Activated naive CD8-positive, alpha-beta T cell (primary cell): ENCODE results near the gene VILL.

Experiments
- H3K27ac Mint-ChIP-seq: one replicate; pipeline ENCODE4 v1.8.0; 2021; ENCODE audit warnings: mixed read lengths
- H3K27me3 Mint-ChIP-seq: one replicate; pipeline ENCODE4 v1.8.0; 2021; ENCODE audit warnings: mixed read lengths
- H3K36me3 Mint-ChIP-seq: one replicate; pipeline ENCODE4 v1.8.0; 2021; ENCODE audit warnings: mixed read lengths
- H3K4me1 Mint-ChIP-seq: one replicate; pipeline ENCODE4 v1.8.0; 2021; ENCODE audit warnings: low read depth, mixed read lengths
- H3K4me3 Mint-ChIP-seq: one replicate; pipeline ENCODE4 v1.8.0; 2021; ENCODE audit warnings: mild to moderate bottlenecking, mixed read lengths
- H3K9me3 Mint-ChIP-seq: one replicate; pipeline ENCODE4 v1.8.0; 2021; ENCODE audit warnings: low read depth, mixed read lengths

The VILL gene

DNA sequence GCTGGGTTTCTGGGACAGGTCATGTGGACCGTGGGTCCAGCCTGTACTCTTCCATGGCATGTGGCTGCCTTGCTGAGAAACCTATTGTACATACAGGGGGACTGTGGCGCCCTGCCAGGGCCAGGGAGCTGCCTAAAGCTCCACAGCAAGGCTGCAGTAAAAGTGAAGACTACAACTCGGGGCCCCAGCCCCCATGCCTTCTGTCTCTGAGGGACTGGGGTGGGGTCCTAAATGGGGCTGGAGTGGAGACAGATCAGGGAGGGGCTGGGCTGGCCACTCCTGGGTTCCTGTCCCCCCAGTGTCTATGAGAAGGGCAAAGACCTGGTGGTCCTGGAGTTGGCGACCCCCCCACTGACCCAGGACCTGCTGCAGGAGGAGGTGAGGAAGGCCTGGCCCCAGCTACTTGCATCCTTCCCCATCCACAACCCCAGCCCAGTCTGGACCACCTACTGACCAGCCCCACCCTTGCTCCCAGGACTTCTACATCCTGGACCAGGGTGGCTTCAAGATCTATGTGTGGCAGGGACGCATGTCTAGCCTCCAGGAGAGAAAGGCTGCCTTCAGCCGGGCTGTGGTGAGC, 7.3 kb downstream of the VILL start:
- Mint-ChIP-seq H3K9me3 (peaks cover 3% of the 10 kb centered on the region), H3K4me3 (peak overlapping the region; percentile 81), H3K27ac (peak overlapping the region; percentile 96), H3K4me1 (peaks cover 54% of the 10 kb centered on the region), H3K27me3 (no peaks in the 10 kb centered on the region), H3K36me3 (peaks cover 10% of the 10 kb centered on the region)

GRCh38 chr3:37999836-38000235, 9.2 kb downstream of the VILL start:
- Mint-ChIP-seq H3K27me3 (no peaks in the 10 kb centered on the region), H3K4me1 (peaks cover 50% of the 10 kb centered on the region), H3K9me3 (peaks cover 3% of the 10 kb centered on the region), H3K36me3 (peaks cover 10% of the 10 kb centered on the region), H3K4me3 (peak overlapping the region; percentile 33), H3K27ac (peak overlapping the region; percentile 29)

- Mint-ChIP-seq H3K9me3 (peaks cover 3% of the 10 kb centered on the region), H3K36me3 (peaks cover 9% of the 10 kb centered on the region), H3K4me3 (no peak overlapping the region), H3K4me1 (peaks cover 45% of the 10 kb centered on the region), H3K27ac (no peak overlapping the region), H3K27me3 (no peaks in the 10 kb centered on the region)
Observed at GRCh38 chr3:38000242-38000916, 9.8 kb downstream of the VILL start.

DNA sequence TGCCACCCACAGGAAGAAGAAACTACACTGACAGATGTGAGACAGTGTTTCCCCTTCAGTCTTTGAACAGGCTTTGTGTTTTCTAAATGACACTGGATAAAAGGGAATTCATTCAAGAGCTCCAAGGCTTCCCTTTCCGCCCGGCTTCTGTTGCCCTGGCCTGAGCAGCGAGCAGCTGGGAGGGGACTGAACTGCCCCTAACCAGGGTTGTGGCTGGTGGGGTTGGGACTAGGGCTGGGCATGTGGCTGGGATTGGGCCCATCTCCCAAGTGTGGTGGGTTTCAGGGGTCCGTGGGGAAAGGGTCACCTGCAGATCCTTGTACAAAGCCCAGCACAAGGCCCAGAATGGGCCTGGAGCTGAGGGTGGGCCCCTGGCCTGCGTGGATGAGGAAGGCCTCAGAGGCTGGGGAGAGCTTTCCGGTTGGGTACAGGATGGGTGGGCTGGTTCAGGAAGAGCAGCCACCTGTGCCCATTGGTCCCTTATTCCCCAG, 10.4 kb downstream of the VILL start:
- peaks cover 10% of the 10 kb centered on the region for H3K36me3 Mint-ChIP-seq
- H3K4me1 Mint-ChIP-seq, result peaks cover 39% of the 10 kb centered on the region
- H3K9me3 Mint-ChIP-seq, result peaks cover 3% of the 10 kb centered on the region
- no peak overlapping the region for H3K4me3 Mint-ChIP-seq
- no peak overlapping the region for H3K27ac Mint-ChIP-seq
- H3K27me3 Mint-ChIP-seq, result no peaks in the 10 kb centered on the region

DNA sequence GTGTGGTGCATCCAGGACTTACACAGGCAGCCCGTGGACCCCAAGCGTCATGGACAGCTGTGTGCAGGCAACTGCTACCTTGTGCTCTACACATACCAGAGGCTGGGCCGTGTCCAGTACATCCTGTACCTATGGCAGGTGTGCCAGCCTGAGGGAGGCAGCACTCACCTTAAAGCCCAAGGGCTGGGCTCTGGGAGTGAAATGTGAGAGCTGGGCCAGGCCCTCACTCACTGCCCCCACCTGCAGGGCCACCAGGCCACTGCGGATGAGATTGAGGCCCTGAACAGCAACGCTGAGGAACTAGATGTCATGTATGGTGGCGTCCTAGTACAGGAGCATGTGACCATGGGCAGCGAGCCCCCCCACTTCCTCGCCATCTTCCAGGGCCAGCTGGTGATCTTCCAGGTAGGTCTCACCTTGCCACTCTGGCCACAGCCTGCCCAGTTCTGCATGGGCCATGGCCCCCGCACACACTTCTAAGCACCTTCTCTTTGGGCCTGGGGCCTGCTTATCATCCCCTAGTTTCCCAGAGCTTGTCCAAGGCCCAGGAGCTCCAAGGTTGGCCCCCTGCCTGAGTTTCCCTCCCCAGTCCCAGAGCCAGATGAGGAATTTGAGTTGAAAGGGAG, 11.0 kb downstream of the VILL start:
- Mint-ChIP-seq H3K27me3 (no peaks in the 10 kb centered on the region), H3K27ac (no peak overlapping the region), H3K9me3 (peaks cover 2% of the 10 kb centered on the region), H3K36me3 (peaks cover 7% of the 10 kb centered on the region), H3K4me1 (peaks cover 34% of the 10 kb centered on the region), H3K4me3 (no peak overlapping the region)

GRCh38 chr3:38002291-38002876, 11.8 kb downstream of the VILL start:
- peaks cover 2% of the 10 kb centered on the region for H3K36me3 Mint-ChIP-seq
- no peak overlapping the region for H3K27ac Mint-ChIP-seq
- no peak overlapping the region for H3K4me3 Mint-ChIP-seq
- no peaks in the 10 kb centered on the region for H3K27me3 Mint-ChIP-seq
- peaks cover 28% of the 10 kb centered on the region for H3K4me1 Mint-ChIP-seq
- H3K9me3 Mint-ChIP-seq, result no peaks in the 10 kb centered on the region

DNA sequence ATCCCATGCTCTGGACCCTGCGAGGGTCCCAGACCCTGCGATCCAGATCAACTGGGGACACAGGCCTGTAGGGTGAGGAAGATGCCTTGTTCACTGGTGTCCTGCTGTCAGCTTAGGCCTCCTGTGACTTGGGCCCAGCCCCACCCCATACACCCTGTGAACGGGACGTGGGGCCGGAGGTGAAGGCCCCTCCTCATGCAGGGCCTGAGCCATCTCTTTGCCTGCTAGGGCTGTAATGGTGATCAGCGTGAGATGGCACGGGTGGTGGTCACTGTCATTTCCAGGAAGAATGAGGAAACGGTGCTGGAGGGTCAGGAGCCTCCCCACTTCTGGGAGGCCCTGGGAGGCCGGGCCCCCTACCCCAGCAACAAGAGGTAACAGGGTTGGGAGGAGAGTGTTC, 12.4 kb downstream of the VILL start:
- Mint-ChIP-seq H3K9me3 (no peaks in the 10 kb centered on the region), H3K27me3 (no peaks in the 10 kb centered on the region), H3K4me3 (no peak overlapping the region), H3K27ac (no peak overlapping the region), H3K36me3 (peaks cover 2% of the 10 kb centered on the region), H3K4me1 (peaks cover 27% of the 10 kb centered on the region)

DNA sequence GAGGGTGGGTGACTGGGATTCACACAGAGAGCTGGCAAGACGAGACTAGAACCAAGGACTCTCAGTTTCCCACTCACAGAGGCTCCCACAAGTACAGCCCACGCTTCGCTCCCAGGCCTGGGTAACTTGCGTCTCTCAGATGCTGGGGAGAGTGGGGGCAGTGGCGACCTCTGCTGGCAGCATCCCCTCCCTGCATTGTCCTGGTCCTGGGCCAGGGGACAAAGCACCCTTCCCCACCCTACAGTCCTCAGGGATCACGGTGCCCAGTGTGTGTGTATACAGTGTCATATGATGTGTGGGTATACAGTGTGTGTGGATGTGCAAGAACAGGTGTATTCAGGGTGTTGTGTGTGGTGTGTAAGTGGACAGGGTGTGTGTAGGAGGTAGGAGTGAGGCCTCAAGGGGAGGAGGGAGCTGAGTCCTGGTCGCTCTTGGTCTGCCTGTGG, 12.8 kb downstream of the VILL start:
- no peak overlapping the region for H3K4me3 Mint-ChIP-seq
- peak overlapping the region; percentile 41 for H3K27ac Mint-ChIP-seq
- H3K27me3 Mint-ChIP-seq, result no peaks in the 10 kb centered on the region
- H3K9me3 Mint-ChIP-seq, result no peaks in the 10 kb centered on the region
- H3K36me3 Mint-ChIP-seq, result peaks cover 2% of the 10 kb centered on the region
- H3K4me1 Mint-ChIP-seq, result peaks cover 23% of the 10 kb centered on the region

- Mint-ChIP-seq H3K36me3 (peaks cover 2% of the 10 kb centered on the region), H3K27ac (no peak overlapping the region), H3K9me3 (no peaks in the 10 kb centered on the region), H3K27me3 (no peaks in the 10 kb centered on the region), H3K4me1 (peaks cover 19% of the 10 kb centered on the region), H3K4me3 (no peak overlapping the region)
Observed at GRCh38 chr3:38003817-38004414, 13.3 kb downstream of the VILL start.

DNA sequence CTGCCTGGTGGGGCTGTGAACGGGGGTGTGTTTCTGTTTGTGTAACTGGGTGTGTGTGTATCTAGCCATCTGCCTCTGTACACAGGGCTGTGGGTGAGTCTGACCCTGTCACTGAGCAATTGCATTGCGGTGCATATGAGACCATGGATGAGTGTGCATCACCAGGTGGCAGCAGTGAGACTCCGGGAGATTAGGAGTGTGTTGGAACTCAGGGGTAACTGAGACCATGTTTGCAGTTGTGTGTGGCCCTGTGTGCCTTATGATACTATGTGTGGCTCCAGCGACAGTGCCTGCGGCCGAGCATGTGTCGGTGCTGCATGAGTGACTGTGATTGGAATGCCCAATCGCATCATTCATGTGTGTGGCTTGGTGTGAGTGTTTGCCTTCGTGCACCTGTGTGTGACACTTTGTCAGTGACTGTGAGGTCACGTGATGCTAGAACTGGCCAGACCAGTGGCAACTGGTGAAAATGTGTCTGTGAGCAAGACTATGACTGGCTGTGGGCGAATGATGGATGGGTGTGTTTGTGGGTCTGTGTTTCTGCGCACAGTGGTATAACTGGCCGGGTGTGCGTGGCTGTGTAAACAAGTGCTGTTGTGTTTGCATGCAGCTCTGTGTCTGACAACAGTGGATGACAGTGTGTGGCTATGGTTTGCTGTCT, 14.0 kb downstream of the VILL start:
- no peak overlapping the region for H3K4me3 Mint-ChIP-seq
- H3K36me3 Mint-ChIP-seq, result peaks cover 2% of the 10 kb centered on the region
- H3K27me3 Mint-ChIP-seq, result no peaks in the 10 kb centered on the region
- peak overlapping the region; percentile 43 for H3K27ac Mint-ChIP-seq
- peaks cover 15% of the 10 kb centered on the region for H3K4me1 Mint-ChIP-seq
- H3K9me3 Mint-ChIP-seq, result no peaks in the 10 kb centered on the region

DNA sequence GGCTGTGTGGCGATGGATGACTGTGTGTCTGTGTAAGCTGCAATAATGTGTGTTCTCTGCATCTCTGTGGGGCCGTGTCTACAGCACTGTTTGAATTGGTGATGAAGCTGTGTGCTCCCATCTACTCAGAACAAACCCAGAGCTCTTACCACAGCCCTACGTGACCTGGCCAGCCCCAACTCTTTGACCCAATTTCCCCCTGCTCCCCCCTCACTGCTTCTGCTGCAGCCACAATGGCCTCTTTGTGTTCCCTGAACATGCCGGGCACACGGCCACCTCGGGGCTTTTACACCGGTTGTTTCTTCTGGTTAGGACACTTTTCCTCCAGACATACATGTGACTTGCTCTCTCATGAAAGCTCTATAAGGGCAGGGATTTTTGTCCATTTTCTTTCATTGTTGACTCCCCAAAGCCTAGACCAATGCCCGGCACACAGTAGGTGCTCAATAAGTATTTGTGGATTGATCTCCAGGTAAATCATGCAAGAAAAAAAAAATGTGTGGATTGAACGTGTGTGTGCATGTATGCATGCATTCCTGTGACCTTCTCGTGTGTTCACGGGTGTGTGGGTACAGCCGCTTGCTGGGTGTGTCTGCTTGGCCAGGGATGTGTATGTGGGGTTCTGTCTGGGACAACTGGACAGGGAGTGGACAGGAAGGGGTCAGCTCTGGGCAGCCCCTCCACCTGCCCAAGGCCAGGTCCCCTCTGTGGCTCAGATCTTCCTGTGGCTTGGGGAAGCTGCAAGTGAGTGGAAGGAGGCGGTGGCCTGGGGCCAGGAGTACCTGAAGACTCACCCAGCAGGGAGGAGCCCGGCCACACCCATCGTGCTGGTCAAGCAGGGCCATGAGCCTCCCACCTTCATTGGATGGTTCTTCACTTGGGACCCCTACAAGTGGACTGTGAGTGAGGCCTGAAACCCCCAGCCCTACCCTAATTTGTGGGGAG, 14.8 kb downstream of the VILL start:
- Mint-ChIP-seq H3K27me3 (no peaks in the 10 kb centered on the region), H3K27ac (no peak overlapping the region), H3K36me3 (peaks cover 2% of the 10 kb centered on the region), H3K4me3 (no peak overlapping the region), H3K9me3 (no peaks in the 10 kb centered on the region), H3K4me1 (peaks cover 13% of the 10 kb centered on the region)

DNA sequence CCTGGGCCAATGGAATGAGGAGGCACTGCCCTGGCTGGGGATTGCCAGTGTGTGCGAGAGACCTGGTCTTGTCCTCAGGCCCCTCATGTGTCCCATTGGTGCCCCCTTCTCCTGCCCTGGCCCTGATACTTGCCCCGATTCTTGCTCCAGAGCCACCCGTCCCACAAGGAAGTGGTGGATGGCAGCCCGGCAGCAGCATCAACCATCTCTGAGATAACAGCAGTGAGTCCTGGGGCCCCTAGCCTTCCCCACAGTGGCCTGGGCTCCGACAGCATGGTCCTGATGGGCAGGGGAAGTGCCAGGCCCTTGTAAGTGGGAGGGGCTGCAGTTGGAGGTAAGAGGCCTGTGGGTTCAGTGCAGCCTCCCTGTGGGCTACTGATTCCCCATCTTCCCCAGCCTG, 15.4 kb downstream of the VILL start:
- Mint-ChIP-seq H3K9me3 (no peaks in the 10 kb centered on the region), H3K36me3 (peaks cover 2% of the 10 kb centered on the region), H3K4me1 (peaks cover 13% of the 10 kb centered on the region), H3K4me3 (no peak overlapping the region), H3K27me3 (no peaks in the 10 kb centered on the region), H3K27ac (no peak overlapping the region)

DNA sequence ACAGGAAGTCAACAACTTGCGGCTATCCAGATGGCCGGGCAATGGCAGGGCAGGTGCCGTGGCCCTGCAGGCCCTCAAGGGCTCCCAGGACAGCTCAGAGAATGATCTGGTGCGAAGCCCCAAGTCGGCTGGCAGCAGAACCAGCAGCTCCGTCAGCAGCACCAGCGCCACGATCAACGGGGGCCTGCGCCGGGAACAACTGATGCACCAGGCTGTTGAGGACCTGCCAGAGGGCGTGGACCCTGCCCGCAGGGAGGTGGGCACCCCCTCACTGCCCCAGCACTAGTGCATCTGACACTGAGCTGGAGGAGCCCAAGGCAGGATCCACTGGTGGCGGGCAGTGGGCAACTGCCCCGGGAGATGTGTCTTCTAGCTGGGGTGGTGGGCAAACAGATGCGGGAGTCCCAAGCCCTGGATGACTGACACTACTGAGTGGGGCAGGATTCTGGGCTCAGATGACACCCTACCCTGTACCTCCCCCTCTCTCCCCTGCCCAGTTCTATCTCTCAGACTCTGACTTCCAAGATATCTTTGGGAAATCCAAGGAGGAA, 15.9 kb downstream of the VILL start:
- H3K4me3 Mint-ChIP-seq, result no peak overlapping the region
- peaks cover 13% of the 10 kb centered on the region for H3K4me1 Mint-ChIP-seq
- no peak overlapping the region for H3K27ac Mint-ChIP-seq
- H3K9me3 Mint-ChIP-seq, result no peaks in the 10 kb centered on the region
- no peaks in the 10 kb centered on the region for H3K27me3 Mint-ChIP-seq
- H3K36me3 Mint-ChIP-seq, result peaks cover 2% of the 10 kb centered on the region
